KG1 (cell line): ENCODE measurements around the gene ABR.
"Not testable (repeated sequence)": the region's sequence is repeated elsewhere in the genome, so short reads cannot be mapped to it uniquely, and the experiment has no call there.

Experiments
- DNase-seq: peaks from one replicate; lab custom pipeline; 2025; lab: John Stamatoyannopoulos, UW

ABR gene

GRCh38 chr17:1201132-1201702 is 21.4 kb upstream of the ABR start:
- no peak for DNase-seq

GRCh38 chr17:1199271-1199743 is 19.5 kb upstream of the ABR start:
- not testable (repeated sequence) for DNase-seq

- peak; percentile 71 for DNase-seq
Observed at GRCh38 chr17:1197781-1198490, 18.2 kb upstream of the ABR start.

- peak; percentile 38 for DNase-seq
Observed at GRCh38 chr17:1197379-1197778, 17.6 kb upstream of the ABR start.

GRCh38 chr17:1196946-1197345 is 17.2 kb upstream of the ABR start:
- no peak for DNase-seq

GRCh38 chr17:1192911-1193699 is 13.3 kb upstream of the ABR start:
- no peak for DNase-seq

GRCh38 chr17:1190751-1191331 is 11.1 kb upstream of the ABR start:
- no peak for DNase-seq

- no peak for DNase-seq
Observed at GRCh38 chr17:1188812-1189504, 9.2 kb upstream of the ABR start.

- DNase-seq, result no peak
Observed at GRCh38 chr17:1186923-1187771, 7.4 kb upstream of the ABR start.

- DNase-seq, result no peak
Observed at GRCh38 chr17:1186214-1186820, 6.5 kb upstream of the ABR start.

GRCh38 chr17:1183171-1183873 is 3.5 kb upstream of the ABR start:
- no peak for DNase-seq

- DNase-seq, result no peak
Observed at GRCh38 chr17:1182811-1183170, 3.0 kb upstream of the ABR start.

GRCh38 chr17:1181753-1182137 is 2.0 kb upstream of the ABR start:
- no peak for DNase-seq

- DNase-seq, result no peak
Observed at GRCh38 chr17:1180958-1181752, 1.4 kb upstream of the ABR start.

- no peak for DNase-seq
Observed at GRCh38 chr17:1179112-1179817, 516 bp downstream of the ABR start.

- DNase-seq, result no peak
Observed at GRCh38 chr17:1177016-1177700, 2.6 kb downstream of the ABR start.

GRCh38 chr17:1174263-1174880 is 5.4 kb downstream of the ABR start:
- DNase-seq, result no peak
